Osteocyte (in vitro differentiated cells): ENCODE measurements around the gene GCLC. TPM values are rescaled to one million over a fixed set of nuclear protein-coding genes. Genes with fewer than 3 reads are reported as not detected.

Experiments
- DNase-seq: peaks from one replicate; pipeline ENCODE4 v3.0.0; 2021; ENCODE audit warnings: mixed read lengths; ENCODE audit not compliant: unreplicated experiment; ENCODE audit errors: extremely low spot score
- H3K27ac Mint-ChIP-seq: one replicate; pipeline ENCODE4 v1.8.0; 2021; ENCODE audit warnings: mild to moderate bottlenecking, mixed read lengths; ENCODE audit not compliant: unreplicated experiment
- H3K27me3 Mint-ChIP-seq: one replicate; pipeline ENCODE4 v1.8.0; 2021; ENCODE audit warnings: mixed read lengths; ENCODE audit not compliant: unreplicated experiment
- H3K36me3 Mint-ChIP-seq: one replicate; pipeline ENCODE4 v1.8.0; 2021; ENCODE audit warnings: mixed read lengths; ENCODE audit not compliant: unreplicated experiment
- H3K4me1 Mint-ChIP-seq: one replicate; pipeline ENCODE4 v1.8.0; 2021; ENCODE audit warnings: mixed read lengths; ENCODE audit not compliant: unreplicated experiment
- H3K4me3 Mint-ChIP-seq: one replicate; pipeline ENCODE4 v1.8.0; 2021; ENCODE audit warnings: mild to moderate bottlenecking, moderate library complexity, mixed read lengths; ENCODE audit not compliant: unreplicated experiment
- H3K9me3 Mint-ChIP-seq: one replicate; pipeline ENCODE4 v1.8.0; 2021; ENCODE audit warnings: mixed read lengths; ENCODE audit not compliant: unreplicated experiment
- long read RNA-seq: library from polyadenylated mRNA; unstranded; transcript quantifications from one replicate; pipeline ENCODE4 v2.0.0, GENCODE V29; 2021
- total RNA-seq: library from RNA; stranded (reverse); gene quantifications from 2 replicates; pipeline ENCODE4 v1.2.1, GENCODE V29; 2021
- TF ChIP-seq, protein P1 (sequence below): fragments of 200-600 bp; sonication (generic); IDR thresholded peaks from 2 replicates; pipeline ENCODE4 v1.5.0; 2021; ENCODE audit warnings: antibody characterized with exemption, mild to moderate bottlenecking, moderate library complexity

Gene GCLC
- 36.2 and 43.7 TPM in 2 replicates for total RNA-seq
- long read RNA-seq, transcript GCLC-215 (16 exons, 3,785 nt), result major isoform, 5 of 11 reads
- long read RNA-seq, partial matches to known transcripts, result 3 of 11 reads
- long read RNA-seq, other reads (novel, unspliced or antisense), result 3 of 11 reads

DNA sequence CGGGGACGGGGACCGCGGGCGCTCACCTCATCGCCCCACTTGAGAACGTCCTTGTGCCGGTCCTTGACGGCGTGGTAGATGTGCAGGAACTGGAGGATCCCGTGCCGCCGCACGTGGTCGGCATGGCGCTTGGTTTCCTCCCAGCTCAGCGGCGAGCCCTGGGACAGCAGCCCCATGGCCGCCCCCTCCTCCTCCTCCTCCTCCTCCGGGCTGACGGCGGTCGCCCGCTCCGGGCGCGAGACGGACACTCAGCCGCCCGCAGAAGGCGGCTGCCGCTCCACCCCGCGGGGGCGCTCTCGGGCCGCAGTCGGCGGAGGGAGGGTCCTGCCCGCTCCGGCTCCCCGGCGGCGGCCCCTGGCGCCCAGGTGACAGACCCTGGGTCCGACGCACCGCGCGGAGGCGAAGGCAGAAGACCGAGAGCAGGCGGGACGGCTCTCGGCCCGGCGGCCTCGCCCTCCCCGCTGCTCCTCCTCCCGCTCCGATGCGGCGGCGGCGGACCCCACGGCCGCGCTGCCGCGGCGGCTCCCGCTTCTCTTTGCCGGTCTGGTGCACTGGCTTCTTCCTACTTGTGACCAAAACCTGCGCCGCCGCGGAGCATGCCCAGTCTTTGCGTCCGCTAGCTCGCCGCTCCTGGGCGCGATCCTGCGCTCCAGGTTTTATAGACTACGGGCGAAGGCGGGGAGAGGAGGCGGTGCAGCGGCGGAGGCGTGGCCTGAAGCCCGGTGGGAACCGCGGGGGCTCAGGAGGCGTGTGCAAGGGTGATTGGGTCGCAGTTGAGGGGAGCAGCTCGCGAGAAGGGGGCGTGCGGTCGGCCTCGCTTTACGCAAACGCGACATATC is at the start of gene GCLC:
Gene GCLC, minus strand, starts transcription at position 632 of the 839 bp plus-strand sequence. Its CDS starts 456 bp downstream, at position 176.
- peak within 1 kb of the TSS; percentile 92 for H3K4me3 Mint-ChIP-seq
- H3K9me3 Mint-ChIP-seq, result no peaks in the 10 kb centered on the region
- peak; percentile 97 for DNase-seq
- peaks cover under 1% of the 10 kb centered on the region for H3K36me3 Mint-ChIP-seq
- H3K4me1 Mint-ChIP-seq, result peaks cover 57% of the 10 kb centered on the region
- no peaks in the 10 kb centered on the region for H3K27me3 Mint-ChIP-seq
- H3K27ac Mint-ChIP-seq, result peak within 1 kb of the TSS; percentile 82
- TF ChIP-seq, protein P1, sequence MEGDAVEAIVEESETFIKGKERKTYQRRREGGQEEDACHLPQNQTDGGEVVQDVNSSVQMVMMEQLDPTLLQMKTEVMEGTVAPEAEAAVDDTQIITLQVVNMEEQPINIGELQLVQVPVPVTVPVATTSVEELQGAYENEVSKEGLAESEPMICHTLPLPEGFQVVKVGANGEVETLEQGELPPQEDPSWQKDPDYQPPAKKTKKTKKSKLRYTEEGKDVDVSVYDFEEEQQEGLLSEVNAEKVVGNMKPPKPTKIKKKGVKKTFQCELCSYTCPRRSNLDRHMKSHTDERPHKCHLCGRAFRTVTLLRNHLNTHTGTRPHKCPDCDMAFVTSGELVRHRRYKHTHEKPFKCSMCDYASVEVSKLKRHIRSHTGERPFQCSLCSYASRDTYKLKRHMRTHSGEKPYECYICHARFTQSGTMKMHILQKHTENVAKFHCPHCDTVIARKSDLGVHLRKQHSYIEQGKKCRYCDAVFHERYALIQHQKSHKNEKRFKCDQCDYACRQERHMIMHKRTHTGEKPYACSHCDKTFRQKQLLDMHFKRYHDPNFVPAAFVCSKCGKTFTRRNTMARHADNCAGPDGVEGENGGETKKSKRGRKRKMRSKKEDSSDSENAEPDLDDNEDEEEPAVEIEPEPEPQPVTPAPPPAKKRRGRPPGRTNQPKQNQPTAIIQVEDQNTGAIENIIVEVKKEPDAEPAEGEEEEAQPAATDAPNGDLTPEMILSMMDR, result peak; percentile 86

DNA sequence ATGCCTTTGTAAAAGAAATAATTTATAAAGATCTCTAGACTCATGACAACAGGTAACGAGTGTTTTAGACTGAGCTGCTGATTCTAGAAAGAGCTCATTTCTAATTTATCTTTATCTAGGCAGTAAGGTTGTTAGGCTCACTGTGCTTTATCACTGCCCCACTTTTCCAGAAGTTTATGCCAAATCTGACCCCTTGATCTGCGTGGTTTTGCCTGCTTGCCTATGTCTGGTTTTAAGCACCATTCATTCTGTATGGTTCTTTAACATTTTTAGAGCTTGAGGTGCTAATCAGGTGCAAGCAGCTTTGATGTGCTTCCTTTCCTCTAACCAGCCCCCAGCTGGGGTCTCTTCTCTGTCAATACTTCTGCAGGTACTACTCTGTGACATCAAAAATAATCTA is 49.7 kb upstream of the GCLC start:
- TF ChIP-seq, protein P1, result no peak
- H3K36me3 Mint-ChIP-seq, result no peaks in the 10 kb centered on the region
- peaks cover 11% of the 10 kb centered on the region for H3K9me3 Mint-ChIP-seq
- H3K4me3 Mint-ChIP-seq, result no peak overlapping the region
- no peak for DNase-seq
- H3K27me3 Mint-ChIP-seq, result peaks cover 4% of the 10 kb centered on the region
- H3K4me1 Mint-ChIP-seq, result peaks cover 4% of the 10 kb centered on the region
- H3K27ac Mint-ChIP-seq, result no peak overlapping the region

DNA sequence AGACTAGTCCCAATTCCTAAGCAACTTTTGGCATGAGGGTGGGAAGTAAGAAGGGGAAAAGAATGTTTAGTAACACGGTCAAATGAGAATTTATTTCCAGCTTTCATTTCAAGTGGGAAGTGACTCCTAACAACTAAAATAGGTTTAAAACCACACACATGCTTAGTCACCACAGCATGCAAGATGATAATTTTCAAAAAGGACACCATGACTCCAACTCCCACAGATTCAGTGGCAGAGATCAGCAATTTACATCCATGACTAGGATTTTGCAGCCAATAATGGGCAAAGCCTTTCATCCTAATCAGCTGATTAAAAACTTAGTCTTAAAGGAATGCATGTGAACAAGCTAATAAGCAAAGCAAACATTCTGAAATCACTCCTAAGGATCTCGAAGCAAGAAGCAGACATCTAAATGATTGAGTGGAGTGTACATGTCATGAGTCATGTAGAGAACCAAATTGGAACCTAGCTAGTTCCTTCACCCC is 48.1 kb upstream of the GCLC start:
- no peak for DNase-seq
- H3K4me3 Mint-ChIP-seq, result no peak overlapping the region
- H3K27ac Mint-ChIP-seq, result no peak overlapping the region

DNA sequence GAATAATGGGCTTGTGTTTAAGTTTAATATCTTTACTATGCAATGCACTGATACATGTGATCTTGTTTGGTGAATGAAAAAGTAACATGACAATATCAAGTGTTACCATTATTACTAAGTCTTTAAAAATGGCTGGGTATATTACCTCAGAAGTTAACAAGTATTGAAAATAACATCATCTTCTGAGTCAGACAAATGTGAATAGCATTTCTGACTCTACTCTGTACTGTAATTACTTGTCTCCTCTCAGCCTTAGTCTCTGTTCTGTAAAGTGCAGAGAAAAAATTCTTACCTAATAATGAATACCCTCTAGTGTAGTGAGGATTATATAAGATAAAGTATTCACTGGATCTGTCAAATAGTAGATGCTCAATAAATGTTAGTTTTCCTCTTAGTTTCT is 47.0 kb upstream of the GCLC start:
- Mint-ChIP-seq H3K4me3 (no peak overlapping the region), H3K9me3 (peaks cover 6% of the 10 kb centered on the region), H3K4me1 (peaks cover 4% of the 10 kb centered on the region), H3K27me3 (peaks cover 8% of the 10 kb centered on the region), H3K27ac (no peak overlapping the region), H3K36me3 (no peaks in the 10 kb centered on the region)
- TF ChIP-seq, protein P1, result no peak
- DNase-seq, result no peak

More for the DNA sequence above, 48.1 kb upstream of the GCLC start:
- Mint-ChIP-seq H3K27me3 (peaks cover 8% of the 10 kb centered on the region), H3K36me3 (no peaks in the 10 kb centered on the region), H3K4me1 (peaks cover 4% of the 10 kb centered on the region), H3K9me3 (peaks cover 11% of the 10 kb centered on the region)
- TF ChIP-seq, protein P1, result no peak

DNA sequence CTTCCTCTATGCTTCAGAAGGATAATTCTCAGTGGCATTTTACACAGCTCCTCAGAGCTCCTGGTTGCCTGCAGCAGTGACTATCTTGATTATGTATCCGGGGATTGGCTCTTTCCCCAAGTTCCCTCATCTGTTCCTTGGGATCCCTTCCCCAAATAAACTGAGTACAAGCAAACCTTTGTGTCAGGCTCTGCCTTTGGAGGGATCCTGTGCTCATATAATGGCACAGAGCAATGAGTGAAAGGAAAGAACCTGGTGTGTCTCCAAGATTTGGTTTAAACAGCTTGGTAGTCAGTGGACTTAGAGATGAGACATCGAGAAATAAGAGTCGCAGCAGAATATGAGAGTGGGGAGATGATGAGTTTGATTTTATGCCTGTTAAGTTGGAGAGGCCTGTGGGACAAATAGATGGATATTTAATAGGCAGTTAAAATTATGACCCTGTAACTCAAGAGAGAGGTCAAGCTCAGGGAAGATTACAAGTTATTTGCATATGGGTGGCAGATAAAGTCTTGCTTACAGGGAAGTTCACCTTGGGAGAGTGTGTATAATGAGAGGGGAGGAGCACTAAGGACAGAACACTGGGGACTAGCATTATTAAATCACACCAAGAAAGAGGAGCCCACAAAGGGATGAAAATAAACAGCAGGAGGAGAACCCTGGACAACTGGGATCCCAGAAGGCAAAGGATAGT is 44.1 kb upstream of the GCLC start:
- Mint-ChIP-seq H3K4me3 (no peak overlapping the region), H3K27me3 (peaks cover 10% of the 10 kb centered on the region), H3K36me3 (no peaks in the 10 kb centered on the region), H3K4me1 (peaks cover 4% of the 10 kb centered on the region), H3K27ac (no peak overlapping the region), H3K9me3 (no peaks in the 10 kb centered on the region)
- DNase-seq, result no peak
- TF ChIP-seq, protein P1, result no peak
